Measurements from ENCODE around the gene MPRIP. TPM values are rescaled to one million over a fixed set of nuclear protein-coding genes. Genes with fewer than 3 reads are reported as not detected.
"Not testable (repeated sequence)": the region's sequence is repeated elsewhere in the genome, so short reads cannot be mapped to it uniquely, and the experiment has no call there.

The MPRIP gene
- total RNA-seq, 1 donor from 2014 or later, result 214 TPM

DNA sequence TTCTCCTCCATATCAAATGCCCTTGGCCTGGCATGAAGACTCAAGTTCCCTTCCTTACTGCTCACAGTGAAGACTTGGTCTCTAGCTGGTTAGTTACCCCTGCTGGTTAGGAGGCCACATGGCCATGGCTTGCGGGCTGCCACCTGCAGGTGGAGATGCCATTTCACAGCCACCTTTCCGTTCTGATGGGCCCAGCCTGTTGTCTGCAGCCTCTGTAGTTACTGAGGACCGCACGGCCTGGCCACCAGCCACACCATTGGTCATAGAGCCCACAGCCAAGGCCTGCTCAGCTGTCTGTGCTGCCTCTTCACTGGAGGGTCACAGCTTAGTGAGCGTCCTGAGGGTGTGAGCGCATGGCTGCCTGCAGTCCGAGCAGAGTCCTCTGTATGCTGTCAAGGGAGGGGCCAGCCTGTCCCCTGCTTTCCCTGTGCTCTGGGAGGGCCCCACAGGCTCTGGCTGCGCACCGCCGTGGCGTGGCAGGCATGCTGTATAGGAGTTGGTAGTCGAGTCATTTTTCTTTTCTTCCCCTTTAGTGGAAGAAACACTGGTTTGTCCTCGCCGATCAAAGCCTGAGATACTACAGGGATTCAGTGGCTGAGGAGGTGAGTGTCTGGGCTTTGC is 104.6 kb downstream of the MPRIP start:
- DNase-seq, result no peak

DNA sequence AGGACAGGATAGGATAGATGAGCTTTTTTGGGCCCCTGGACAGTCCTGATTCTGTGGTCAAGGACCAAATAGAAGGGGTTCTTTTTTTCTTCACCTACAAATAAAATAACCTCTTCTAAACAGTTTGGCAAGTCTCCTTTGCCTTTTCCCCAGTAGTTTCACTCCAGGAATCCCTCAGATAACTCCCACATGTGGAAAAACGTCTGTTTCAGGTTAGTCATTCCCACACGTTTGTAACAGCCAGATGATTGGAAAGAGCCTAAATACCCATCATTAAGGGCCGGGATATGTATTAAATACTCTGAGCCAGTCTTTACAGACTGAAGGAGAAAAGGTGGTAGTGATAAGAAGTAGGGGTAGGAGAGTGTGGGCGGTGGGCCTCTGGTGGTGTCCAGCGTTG is 105.6 kb downstream of the MPRIP start:
- DNase-seq, result no peak

DNA sequence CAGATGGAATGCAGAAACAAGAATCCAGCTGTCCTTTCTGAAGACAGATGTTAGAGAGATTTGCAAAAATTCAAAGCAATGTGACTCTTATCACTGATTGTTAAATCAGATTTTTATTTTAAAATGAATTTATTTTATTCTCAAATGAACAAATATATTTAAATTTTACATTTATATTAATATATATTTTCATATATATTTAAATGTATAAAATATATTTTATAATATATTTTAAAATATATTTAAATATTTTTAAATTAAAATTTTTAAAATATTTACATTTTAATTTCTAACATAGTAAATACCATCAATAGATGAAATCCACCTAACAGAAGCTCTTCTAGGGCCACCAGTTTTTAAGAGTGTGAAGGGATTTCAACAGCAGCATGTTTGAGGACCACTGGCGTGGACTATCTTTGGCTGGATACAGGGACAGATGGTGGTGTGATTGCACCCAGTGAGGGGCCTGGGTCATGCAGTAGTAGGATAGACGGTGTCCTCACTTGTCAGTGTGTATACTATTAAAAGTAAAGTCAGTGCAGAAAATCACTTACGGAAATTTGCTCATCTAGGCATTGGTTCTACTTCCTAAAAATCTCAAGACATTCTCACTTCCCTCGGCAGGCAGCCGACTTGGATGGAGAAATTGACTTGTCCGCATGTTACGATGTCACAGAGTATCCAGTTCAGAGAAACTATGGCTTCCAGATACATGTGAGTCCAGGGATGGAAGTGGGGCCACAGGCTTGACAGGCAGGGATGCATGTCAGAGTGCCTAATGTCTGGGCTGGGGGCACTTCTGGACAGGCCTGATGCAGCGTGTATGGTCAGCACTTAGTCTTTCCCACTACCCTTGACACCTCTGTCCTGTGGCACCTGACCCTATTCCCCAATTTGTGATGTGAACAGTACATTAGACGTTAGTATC is 107.5 kb downstream of the MPRIP start:
- no peak for DNase-seq

DNA sequence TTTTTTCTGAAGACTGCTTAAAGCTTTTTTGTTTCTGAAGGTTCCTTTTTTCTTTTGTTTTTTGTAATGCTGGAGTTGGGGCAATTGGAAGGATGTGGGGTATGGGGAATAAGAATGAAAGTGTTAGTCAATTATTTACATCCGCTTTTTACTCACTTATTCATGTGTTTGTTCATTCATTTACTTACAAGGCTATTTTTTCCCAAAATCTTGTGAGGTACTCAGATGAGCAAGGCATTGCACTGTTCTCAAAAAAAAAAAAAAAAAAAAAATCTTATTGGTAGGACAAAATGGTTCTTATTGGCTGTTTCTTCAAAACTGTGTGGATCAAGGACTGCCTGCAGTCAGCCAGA is 108.2 kb downstream of the MPRIP start:
- no peak for DNase-seq

- DNase-seq, result no peak
These were observed 108.8 kb downstream of the MPRIP start for GRCh38 chr17:17151055-17151454.

DNA sequence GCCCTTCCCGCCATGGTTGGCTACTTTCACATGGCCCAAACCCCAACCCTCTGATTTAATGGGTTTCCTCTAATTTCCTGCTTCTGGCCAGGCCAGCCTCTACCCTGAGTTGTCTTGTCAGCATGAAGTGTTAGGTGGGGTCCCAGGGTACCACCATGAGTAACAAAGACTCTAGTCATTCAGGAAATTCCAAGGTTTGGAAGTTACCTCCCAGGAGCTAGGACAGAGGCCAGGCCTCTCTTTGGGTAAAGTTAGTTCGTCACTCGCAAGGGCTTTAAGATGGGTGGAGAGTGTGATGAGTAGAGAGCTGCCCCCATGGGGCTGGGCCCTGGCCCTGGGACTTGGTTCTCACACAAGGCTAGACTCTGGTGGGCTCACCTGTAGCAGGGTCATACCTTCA is 109.3 kb downstream of the MPRIP start:
- no peak for DNase-seq

DNA sequence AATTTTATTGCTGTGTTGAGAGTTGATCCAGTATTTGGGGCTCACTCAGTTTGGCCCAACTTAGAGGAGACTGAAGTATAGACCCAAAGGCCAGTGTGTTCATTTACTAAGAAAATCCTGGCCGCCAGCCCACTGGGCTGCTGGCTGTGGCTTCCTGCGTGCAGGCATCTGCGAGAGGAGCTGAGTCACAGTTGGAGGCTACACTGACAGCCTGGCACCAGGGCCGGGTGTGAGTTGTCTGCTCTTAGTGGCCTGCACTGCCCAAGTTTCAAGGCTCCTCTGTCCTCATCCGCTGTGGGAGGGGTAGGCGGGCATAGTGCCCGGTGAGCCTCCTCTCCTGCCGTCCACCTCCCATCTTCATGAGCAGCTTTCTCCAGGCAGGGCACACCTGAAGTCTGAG is 109.7 kb downstream of the MPRIP start:
- DNase-seq, result no peak

DNA sequence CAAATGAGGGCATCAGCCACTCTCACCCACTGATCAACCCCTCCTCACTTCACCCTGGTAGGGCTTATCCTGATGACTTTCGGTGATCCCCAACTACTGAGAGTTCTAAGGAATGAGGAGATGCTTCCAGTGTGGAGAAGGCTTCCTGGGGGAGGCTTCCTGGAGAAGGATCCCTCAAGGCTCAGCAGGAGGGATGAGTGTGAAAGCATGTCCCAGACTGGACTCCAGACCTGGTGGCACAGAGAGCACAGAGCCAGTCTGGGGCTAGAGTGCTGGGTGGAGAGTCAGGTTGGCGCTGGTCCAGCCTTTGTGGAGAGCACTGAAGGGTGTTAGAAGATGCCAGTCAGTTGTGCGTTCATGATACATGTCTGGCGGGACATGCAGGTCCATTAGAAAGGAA is 110.1 kb downstream of the MPRIP start:
- no peak for DNase-seq

GRCh38 chr17:17153071-17153470 is 110.8 kb downstream of the MPRIP start:
- no peak for DNase-seq

- DNase-seq, result no peak
These were observed 111.5 kb downstream of the MPRIP start for GRCh38 chr17:17153709-17154108.

GRCh38 chr17:17154556-17154955 is 112.3 kb downstream of the MPRIP start:
- no peak for DNase-seq

GRCh38 chr17:17154981-17155380 is 112.7 kb downstream of the MPRIP start:
- DNase-seq, result no peak

DNA sequence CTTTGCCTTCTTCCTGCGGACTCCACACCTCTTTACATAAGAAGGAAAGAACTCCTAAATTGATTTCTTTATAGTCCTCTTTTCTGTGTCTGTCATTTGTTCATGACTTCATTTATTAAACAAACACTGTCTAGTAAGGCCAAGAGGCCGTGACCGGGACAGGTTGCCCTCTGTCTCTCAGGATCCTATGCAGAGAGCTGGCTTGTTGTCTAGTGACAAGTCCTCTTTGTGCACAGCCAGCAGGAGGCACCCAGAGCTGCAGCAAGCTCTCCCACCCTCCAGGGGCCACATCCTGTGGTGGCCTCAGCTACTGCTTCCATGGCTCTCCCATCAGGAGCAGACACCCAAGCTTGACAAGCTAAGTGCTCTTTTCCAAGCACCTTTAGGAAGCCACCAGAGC is 113.3 kb downstream of the MPRIP start:
- DNase-seq, result no peak

DNA sequence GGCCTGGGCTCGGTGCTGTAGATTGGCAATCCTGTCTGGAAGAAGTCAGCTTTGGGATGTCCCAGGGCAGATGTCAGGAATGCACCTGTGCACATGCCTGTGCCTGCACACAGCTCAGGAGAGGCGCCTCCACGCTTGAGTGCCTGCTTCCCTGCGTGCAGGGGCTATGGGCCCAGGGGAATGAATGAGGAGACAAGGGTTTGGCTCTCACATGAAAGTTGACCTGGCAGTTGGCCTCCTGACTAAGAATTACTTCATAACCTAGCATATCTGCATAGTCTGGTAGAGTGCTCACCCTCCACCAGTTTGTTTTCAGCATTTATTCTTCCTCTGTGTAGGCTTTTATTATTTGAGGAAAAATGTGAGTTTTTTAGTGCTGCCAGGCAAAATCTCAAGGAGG is 113.8 kb downstream of the MPRIP start:
- DNase-seq, result no peak

DNA sequence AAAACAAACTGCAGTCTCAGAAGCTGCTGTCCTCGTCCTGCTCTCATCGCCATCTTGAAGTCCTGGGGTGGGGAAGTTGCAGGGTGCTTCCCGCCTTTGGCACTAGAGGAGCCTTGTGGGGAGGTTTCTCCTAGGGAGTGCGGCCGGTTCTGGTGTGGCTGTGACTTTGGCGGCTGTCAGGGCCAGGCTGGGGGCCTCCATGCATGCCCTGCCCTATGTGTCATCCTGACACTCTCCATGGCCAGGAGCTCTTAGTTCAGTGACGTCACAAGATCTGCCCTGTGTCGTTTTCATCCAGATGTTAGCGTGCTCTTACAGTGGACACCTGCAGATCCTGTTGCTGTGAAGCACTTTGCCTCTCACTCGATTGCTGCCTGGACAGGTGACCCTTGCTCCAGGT is 114.3 kb downstream of the MPRIP start:
- no peak for DNase-seq

GRCh38 chr17:17157041-17157440 is 114.8 kb downstream of the MPRIP start:
- DNase-seq, result no peak

DNA sequence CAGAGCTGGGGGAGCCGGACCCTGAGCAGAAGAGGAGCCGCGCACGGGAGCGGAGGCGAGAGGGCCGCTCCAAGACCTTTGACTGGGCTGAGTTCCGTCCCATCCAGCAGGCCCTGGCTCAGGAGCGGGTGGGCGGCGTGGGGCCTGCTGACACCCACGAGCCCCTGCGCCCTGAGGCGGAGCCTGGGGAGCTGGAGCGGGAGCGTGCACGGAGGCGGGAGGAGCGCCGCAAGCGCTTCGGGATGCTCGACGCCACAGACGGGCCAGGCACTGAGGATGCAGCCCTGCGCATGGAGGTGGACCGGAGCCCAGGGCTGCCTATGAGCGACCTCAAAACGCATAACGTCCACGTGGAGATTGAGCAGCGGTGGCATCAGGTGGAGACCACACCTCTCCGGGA is 116.2 kb downstream of the MPRIP start:
- DNase-seq, result not testable (repeated sequence)

DNA sequence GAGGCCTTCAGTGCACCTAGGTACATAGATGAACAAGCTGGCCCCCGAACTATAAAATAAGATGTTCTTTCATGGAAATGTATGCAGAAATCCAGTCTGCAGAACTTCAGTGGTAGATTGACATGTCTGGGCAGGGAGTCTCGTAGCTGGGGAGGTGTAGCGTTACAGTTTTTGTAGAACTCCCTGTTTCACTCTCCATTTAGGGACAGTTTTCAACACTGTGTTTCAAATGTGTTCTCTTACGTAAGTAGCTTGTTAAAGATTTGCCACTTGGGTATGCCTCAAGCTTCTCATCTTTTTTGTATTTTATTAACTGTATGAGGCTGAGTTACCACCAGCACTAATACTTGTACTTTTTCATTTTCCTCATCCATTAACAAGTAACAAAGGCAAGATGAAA is 117.3 kb downstream of the MPRIP start:
- peak; percentile 46 for DNase-seq

GRCh38 chr17:17161121-17161520 is 118.9 kb downstream of the MPRIP start:
- DNase-seq, result no peak

GRCh38 chr17:17161759-17162158 is 119.5 kb downstream of the MPRIP start:
- DNase-seq, result no peak

DNA sequence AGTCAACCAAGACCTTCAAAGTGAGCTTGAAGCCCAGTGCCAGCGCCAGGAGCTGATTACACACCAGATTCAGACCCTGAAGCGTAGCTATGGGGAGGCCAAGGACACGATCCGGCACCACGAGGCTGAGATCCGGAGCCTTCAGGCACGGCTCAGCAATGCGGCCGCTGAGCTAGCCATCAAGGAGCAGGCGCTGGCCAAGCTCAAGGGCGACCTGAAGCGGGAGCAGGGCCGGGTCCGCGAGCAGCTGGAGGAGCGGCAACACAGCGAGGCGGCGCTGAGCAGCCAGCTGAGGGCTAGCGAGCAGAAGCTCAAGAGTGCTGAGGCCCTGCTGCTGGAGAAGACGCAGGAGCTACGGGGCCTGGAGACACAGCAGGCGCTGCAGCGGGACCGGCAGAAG is 121.9 kb downstream of the MPRIP start:
- DNase-seq, result no peak

GRCh38 chr17:17164676-17165075 is 122.4 kb downstream of the MPRIP start:
- DNase-seq, result peak; percentile 40

DNA sequence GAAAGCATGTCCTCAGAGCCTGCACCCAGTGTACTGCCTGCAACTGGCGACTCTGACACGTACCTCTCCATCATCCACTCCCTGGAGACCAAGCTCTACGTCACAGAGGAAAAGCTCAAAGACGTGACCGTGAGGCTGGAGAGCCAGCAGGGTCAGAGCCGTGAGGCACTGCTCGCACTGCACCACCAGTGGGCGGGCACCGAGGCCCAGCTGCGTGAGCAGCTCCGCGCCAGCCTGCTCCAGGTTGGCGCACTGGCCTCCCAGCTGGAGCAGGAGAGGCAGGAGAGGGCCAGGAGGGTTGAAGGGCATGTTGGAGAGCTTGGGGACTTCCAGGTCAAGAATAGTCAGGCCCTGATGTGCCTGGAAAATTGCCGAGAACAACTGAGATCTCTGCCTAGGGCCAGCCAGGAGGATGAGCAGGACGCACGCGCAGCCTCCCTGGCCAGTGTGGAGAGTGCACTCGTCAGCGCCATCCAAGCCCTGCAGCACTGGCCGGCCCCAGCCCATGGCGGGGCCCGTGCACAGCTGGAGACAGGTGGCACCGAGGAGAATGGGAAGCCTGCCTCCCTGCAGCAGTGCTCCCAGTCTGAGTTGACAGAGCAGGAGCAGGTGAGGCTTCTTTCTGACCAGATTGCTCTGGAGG is 123.5 kb downstream of the MPRIP start:
- DNase-seq, result no peak

GRCh38 chr17:17166446-17166845 is 124.2 kb downstream of the MPRIP start:
- no peak for DNase-seq

All from tongue (tissue), 2 donors.